C4-2B (cell line): ENCODE data around the gene CAMK2N1.
"Not testable (repeated sequence)": the region's sequence is repeated elsewhere in the genome, so short reads cannot be mapped to it uniquely, and the experiment has no call there.

Experiments used
- H3K27ac ChIP-seq: fragments of 450-650 bp; 2 replicates; pipeline ENCODE4 v1.5.1; 2017
- ZFX ChIP-seq: fragments of 450-650 bp; IDR thresholded peaks from 2 replicates; pipeline ENCODE4 v1.6.1; 2017
- TF ChIP-seq, protein P1 (sequence below): fragments of 450-650 bp; conservative IDR thresholded peaks from 2 replicates; pipeline ENCODE4 v1.5.1; 2017; ENCODE audit warnings: mild to moderate bottlenecking

CAMK2N1 gene

DNA sequence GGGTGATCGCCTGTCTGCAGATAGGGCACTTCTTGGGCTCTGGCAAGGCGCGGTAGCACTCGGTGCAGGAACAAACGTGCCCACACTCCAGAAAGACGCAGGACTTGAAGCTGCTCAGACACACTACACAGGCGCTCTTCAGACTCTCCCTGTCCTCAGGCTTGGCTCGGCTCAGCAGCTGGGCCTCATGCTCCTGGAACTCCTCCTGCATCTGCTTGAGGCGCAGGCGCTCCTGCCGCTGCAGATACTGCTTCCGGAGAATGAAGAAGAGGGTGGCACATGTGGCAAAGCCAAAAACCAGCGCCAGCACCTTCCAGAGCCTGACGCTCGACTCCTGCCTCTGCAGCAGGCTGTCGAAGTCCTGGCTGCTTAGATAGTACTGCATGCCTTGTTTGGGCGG is 14.7 kb upstream of the CAMK2N1 start:
- H3K27ac ChIP-seq = no peak overlapping the region
- TF ChIP-seq, protein P1, sequence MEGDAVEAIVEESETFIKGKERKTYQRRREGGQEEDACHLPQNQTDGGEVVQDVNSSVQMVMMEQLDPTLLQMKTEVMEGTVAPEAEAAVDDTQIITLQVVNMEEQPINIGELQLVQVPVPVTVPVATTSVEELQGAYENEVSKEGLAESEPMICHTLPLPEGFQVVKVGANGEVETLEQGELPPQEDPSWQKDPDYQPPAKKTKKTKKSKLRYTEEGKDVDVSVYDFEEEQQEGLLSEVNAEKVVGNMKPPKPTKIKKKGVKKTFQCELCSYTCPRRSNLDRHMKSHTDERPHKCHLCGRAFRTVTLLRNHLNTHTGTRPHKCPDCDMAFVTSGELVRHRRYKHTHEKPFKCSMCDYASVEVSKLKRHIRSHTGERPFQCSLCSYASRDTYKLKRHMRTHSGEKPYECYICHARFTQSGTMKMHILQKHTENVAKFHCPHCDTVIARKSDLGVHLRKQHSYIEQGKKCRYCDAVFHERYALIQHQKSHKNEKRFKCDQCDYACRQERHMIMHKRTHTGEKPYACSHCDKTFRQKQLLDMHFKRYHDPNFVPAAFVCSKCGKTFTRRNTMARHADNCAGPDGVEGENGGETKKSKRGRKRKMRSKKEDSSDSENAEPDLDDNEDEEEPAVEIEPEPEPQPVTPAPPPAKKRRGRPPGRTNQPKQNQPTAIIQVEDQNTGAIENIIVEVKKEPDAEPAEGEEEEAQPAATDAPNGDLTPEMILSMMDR = no peak
- TF ChIP-seq ZFX = no peak

DNA sequence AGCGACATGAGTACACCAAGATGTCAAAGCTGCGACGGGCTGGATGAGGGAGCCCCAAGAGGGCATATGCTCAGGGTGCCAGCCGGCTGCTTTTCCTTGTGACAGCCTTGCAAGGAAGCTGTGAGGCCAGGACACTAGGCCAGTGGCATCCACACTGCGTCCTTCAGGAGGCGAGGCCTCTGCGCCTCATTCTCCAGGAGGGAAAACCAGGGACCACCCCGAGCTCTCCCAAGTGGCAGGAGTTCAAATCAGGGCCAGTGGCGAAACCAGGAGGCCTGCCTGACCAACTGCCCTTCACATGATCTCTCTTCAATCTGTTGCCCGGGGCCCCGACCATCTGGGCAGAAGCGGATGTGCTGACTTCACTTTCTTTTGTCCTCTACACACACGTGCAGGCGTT is 13.7 kb upstream of the CAMK2N1 start:
- TF ChIP-seq, protein P1 = no peak
- no peak for TF ChIP-seq ZFX
- H3K27ac ChIP-seq = no peak overlapping the region

DNA sequence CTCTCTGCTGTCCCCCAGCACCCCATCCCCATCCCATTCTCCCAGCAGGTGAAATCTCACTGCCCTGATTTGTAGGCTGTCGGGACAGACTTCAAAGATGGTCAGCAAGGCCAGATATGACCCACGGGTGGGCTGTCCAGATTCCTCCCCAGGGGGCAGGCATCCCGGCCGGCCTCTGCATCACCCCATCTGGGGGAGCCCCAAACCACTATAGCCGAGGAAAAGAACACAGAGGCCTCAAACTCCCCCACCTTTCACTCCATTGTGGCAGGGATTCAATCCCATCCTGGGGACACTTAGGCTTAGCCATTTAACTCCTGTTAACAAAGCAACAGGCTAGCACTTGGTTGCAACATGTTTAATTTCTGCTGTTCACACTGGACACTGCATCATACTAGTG is 13.1 kb upstream of the CAMK2N1 start:
- H3K27ac ChIP-seq = no peak overlapping the region
- TF ChIP-seq ZFX = no peak
- TF ChIP-seq, protein P1 = no peak

DNA sequence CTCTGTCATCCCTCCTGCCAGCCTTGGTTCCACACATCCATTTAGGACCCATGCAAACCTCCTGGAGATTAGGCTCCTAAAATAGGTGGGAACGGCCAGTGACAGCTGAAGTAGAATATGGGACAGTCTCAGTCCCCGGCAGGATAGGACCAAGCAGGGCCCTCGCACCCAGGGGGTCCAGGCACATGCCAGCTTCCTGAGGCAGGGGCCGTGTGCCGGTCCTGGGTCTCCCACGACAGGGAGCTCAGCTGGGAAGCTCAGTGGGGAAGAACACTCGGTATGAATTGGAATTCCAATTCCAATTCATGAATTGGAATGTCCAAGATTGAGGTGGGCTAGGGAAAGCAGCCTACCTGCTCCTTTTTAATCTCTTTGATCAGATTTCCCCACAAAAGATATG is 12.1 kb upstream of the CAMK2N1 start:
- no peak for TF ChIP-seq ZFX
- TF ChIP-seq, protein P1 = no peak
- no peak overlapping the region for H3K27ac ChIP-seq

DNA sequence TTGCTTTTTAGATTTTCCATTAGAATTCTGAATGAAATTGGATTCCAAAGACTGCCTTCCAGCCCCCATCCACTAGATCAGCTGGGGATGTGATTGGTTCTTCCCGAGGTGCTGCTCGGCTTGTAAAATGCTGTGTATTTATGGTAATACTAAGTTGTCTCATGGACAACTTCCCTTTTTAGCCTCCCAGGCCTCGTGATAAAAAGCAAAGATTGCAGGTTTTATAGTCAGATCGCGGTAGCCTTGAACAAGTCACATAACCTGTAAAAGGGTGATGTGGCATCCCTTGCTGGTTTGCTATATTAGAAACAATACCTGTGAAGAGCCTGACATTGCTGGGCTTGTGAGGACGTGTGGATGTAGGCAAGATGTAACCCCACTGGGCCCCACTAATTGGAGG is 11.5 kb upstream of the CAMK2N1 start:
- no peak for TF ChIP-seq ZFX
- TF ChIP-seq, protein P1 = no peak

DNA sequence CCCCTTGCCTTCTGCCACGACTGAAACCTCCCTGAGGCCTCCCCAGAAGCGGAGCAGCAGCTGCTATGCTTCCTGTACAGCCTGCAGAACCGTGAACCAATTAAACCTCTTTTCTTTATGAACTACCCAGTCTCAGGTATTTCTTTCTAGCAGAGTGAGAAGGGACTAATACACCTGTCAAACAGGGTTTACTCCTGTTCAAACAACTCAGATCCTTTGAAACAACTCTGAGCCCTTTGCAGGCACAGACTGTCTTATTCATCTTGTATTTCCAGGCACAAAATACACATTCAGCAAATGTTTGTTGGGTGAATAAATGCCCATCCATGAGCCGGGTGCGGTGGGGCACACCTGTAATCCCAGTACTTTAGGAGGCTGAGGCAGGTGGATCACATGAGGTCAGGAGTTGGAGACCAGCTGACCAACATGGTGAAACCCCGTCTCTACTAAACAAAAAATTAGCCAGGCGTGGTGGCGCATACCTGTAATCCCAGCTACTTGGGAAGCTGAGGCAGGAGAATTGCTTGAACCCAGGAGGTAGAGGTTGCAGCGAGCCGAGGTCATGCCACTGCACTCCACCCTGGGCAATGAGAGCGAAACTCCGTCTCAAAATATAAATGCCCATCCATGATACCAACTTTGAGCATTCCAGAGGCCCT is 10.8 kb upstream of the CAMK2N1 start:
- H3K27ac ChIP-seq = not testable (repeated sequence)

More for the DNA sequence above, 11.5 kb upstream of the CAMK2N1 start:
- H3K27ac ChIP-seq = no peak overlapping the region

DNA sequence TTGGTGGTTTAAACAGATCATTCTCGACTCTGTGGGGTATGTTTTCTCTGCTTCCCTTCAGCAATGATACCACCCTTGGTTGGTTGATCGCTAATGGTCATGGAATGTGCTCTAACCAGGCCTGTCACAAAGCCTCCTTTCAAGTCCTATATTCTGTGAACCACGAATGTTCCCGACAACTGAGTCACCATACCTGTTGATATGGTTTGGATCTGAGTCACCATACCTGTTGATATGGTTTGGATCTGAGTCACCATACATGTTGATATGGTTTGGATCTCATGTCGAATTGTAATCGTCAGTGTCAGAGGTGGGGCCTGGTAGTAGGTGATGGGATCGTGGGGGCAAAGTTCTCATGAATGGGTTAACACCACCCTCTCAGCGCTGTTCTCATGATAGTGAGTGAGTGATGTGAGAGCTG is 10.2 kb upstream of the CAMK2N1 start:
- no peak for TF ChIP-seq ZFX
- TF ChIP-seq, protein P1 = no peak

DNA sequence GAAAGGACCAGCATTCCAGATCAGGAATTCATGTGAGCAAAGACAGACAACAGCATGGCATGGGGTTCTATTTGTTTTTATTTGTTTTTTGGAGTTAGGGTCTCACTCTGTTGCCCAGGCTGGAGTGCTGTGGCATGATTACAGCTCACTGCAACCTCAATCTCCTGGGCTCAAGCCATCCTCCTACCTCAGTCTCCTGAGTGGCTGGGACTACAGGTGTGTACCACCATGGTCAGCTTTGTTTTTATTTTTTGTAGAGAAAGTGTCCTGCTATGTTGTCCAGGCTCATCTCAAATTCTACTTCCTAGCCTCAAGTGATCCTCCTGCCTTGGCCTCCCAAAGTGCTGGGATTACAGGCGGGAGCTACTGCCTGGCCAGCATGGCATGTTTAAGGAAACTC is 9.7 kb upstream of the CAMK2N1 start:
- TF ChIP-seq, protein P1 = no peak
- TF ChIP-seq ZFX = no peak
- no peak overlapping the region for H3K27ac ChIP-seq

More for the DNA sequence above, 10.2 kb upstream of the CAMK2N1 start:
- no peak overlapping the region for H3K27ac ChIP-seq
